MCF 10A (cell line): Measurements from ENCODE around the gene TXNDC5. TPM values are rescaled to one million over a fixed set of nuclear protein-coding genes. Genes with fewer than 3 reads are reported as not detected.

Experiments used
- BruUV-seq: library from RNA; stranded (reverse); fragments of 400-500 nt; replicated peaks from 2 replicates; lab custom pipeline; 2021; lab: Mats Ljungman, UMichigan
- CTCF ChIA-PET: fragments of 300-600 bp; sonication (Branson Sonifier 250); formaldehyde crosslinking; extraction: SDS; loops from one replicate; lab custom pipeline; 2021; ENCODE audit warnings: antibody characterized with exemption, inconsistent platforms; lab: Yijun Ruan, JAX
- POLR2A ChIA-PET: fragments of 300-600, 350-650 bp; sonication (Branson Sonifier 250); formaldehyde crosslinking; extraction: SDS; loops from one replicate; lab custom pipeline; 2020; ENCODE audit warnings: antibody characterized with exemption, inconsistent platforms; lab: Yijun Ruan, JAX
- DNase-seq: peaks from one replicate; pipeline ENCODE4 v3.0.0-alpha.2; 2018; ENCODE audit not compliant: unreplicated experiment
- H3K27ac Mint-ChIP-seq: one replicate; pipeline ENCODE4 v1.8.0; 2022; ENCODE audit warnings: mild to moderate bottlenecking, low read depth, mixed read lengths; ENCODE audit not compliant: unreplicated experiment
- H3K27me3 Mint-ChIP-seq: one replicate; pipeline ENCODE4 v1.8.0; 2022; ENCODE audit warnings: mixed read lengths; ENCODE audit not compliant: insufficient read depth, unreplicated experiment
- H3K36me3 Mint-ChIP-seq: one replicate; pipeline ENCODE4 v1.8.0; 2022; ENCODE audit warnings: mild to moderate bottlenecking, moderate library complexity, mixed read lengths; ENCODE audit not compliant: insufficient read depth, unreplicated experiment
- H3K4me1 Mint-ChIP-seq: one replicate; pipeline ENCODE4 v1.8.0; 2022; ENCODE audit warnings: mixed read lengths; ENCODE audit not compliant: insufficient read depth, unreplicated experiment
- H3K4me3 Mint-ChIP-seq: one replicate; pipeline ENCODE4 v1.8.0; 2022; ENCODE audit warnings: mild to moderate bottlenecking, moderate library complexity, mixed read lengths; ENCODE audit not compliant: unreplicated experiment
- H3K9me3 Mint-ChIP-seq: one replicate; pipeline ENCODE4 v1.8.0; 2022; ENCODE audit warnings: mixed read lengths; ENCODE audit not compliant: unreplicated experiment
- CTCF ChIP-seq: fragments of 200-600 bp; IDR thresholded peaks from one replicate; pipeline ENCODE4 v1.8.0; 2022; ENCODE audit warnings: antibody characterized with exemption, mild to moderate bottlenecking; ENCODE audit not compliant: unreplicated experiment
- intact Hi-C: fragments of 100-400 bp; cut with micrococcal nuclease; formaldehyde crosslinking; loops from 2 replicates; pipeline ENCODE4 v1.14.1; 2022
- total RNA-seq: library from RNA; stranded (reverse); gene quantifications from 2 replicates; pipeline ENCODE4 v1.2.3, GENCODE V29; 2022

Gene TXNDC5
- total RNA-seq, 1 experiment from 2014 or later, result 195 TPM

- no peak for DNase-seq
- no peaks in the 10 kb centered on the region for H3K27me3 Mint-ChIP-seq
- TF ChIP-seq CTCF, result no peak
- intact Hi-C loops, result no loop called here
- POLR2A ChIA-PET, result interaction anchor here (1.6 kb wide), 1 partner anchor 57 kb away, joined by 6 read pairs; no protein-coding TSS in a partner anchor
- no peaks in the 10 kb centered on the region for H3K4me1 Mint-ChIP-seq
- H3K9me3 Mint-ChIP-seq, result no peaks in the 10 kb centered on the region
- no peak overlapping the region for H3K4me3 Mint-ChIP-seq
- no peak overlapping the region for H3K27ac Mint-ChIP-seq
- CTCF ChIA-PET, result interaction anchor here (0.6 to 0.7 kb wide), 2 partner anchors 76 to 206 kb away, joined by 3 read pairs; no protein-coding TSS in a partner anchor
- BruUV-seq, result no TSS peak
- no peaks in the 10 kb centered on the region for H3K36me3 Mint-ChIP-seq
Measured at GRCh38 chr6:7916959-7917358, 6.4 kb upstream of the TXNDC5 start.

- no peaks in the 10 kb centered on the region for H3K9me3 Mint-ChIP-seq
- peaks cover 5% of the 10 kb centered on the region for H3K4me1 Mint-ChIP-seq
- ChIA-PET CTCF (interaction anchor here (0.6 to 0.9 kb wide), 2 partner anchors 24 to 224 kb away, joined by 3 read pairs; no protein-coding TSS in a partner anchor), POLR2A (no interaction called here)
- no peaks in the 10 kb centered on the region for H3K36me3 Mint-ChIP-seq
- intact Hi-C loops, result loop anchor here (5.0 kb wide), 1 partner anchor 77 kb away; no protein-coding TSS in a partner anchor
- H3K4me3 Mint-ChIP-seq, result no peak overlapping the region
- peak; percentile 72 for DNase-seq
- no peak for TF ChIP-seq CTCF
- H3K27ac Mint-ChIP-seq, result no peak overlapping the region
- no peaks in the 10 kb centered on the region for H3K27me3 Mint-ChIP-seq
- no TSS peak for BruUV-seq
Measured at GRCh38 chr6:7914991-7915789, 4.6 kb upstream of the TXNDC5 start.

GRCh38 chr6:7914311-7914710 is 3.7 kb upstream of the TXNDC5 start:
- Mint-ChIP-seq H3K4me3 (no peak overlapping the region), H3K27ac (no peak overlapping the region), H3K27me3 (no peaks in the 10 kb centered on the region), H3K36me3 (no peaks in the 10 kb centered on the region), H3K9me3 (no peaks in the 10 kb centered on the region), H3K4me1 (peaks cover 5% of the 10 kb centered on the region)
- CTCF ChIA-PET, result interaction anchor here (0.9 to 1.3 kb wide), 2 partner anchors 25 to 193 kb away, joined by 3 read pairs; no protein-coding TSS in a partner anchor
- intact Hi-C loops, result loop anchor here (5.0 kb wide), 1 partner anchor 78 kb away; no protein-coding TSS in a partner anchor
- no TSS peak for BruUV-seq
- POLR2A ChIA-PET, result no interaction called here
- no peak for TF ChIP-seq CTCF
- no peak for DNase-seq
